HG02943 (cell line): ENCODE data around the gene OR10AD1.
A peak's percentile ranks its signal among the peaks of the same experiment; 100 is the strongest.

Experiments
- ATAC-seq: cut with Tn5 transposase; IDR thresholded peaks from one replicate; pipeline ENCODE4 v1.9.1; 2021; ENCODE audit warnings: mild to moderate bottlenecking, low read depth, moderate library complexity; ENCODE audit not compliant: unreplicated experiment

Gene OR10AD1

DNA sequence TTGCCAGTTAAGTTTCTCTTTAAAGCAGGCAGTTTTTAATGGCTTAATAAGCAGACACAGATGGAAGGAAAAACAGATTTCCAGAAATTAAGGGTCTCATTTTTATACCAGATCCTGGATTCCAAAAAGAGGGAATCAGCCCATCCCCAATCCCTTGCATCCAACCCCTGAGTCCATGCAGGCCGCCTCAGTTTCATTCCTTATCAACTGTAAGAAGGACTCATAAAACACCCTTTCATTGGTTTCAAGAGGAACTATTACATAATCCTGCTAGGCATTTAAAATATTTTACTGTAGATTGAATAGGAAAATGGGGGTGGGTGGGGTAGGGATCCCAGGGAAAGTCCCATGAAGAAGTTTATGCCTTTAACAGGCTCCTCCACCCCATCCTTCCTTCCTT is 10.2 kb downstream of the OR10AD1 start:
- ATAC-seq: no peak

GRCh38 chr12:48191096-48191495 is 12.0 kb downstream of the OR10AD1 start:
- ATAC-seq: no peak

DNA sequence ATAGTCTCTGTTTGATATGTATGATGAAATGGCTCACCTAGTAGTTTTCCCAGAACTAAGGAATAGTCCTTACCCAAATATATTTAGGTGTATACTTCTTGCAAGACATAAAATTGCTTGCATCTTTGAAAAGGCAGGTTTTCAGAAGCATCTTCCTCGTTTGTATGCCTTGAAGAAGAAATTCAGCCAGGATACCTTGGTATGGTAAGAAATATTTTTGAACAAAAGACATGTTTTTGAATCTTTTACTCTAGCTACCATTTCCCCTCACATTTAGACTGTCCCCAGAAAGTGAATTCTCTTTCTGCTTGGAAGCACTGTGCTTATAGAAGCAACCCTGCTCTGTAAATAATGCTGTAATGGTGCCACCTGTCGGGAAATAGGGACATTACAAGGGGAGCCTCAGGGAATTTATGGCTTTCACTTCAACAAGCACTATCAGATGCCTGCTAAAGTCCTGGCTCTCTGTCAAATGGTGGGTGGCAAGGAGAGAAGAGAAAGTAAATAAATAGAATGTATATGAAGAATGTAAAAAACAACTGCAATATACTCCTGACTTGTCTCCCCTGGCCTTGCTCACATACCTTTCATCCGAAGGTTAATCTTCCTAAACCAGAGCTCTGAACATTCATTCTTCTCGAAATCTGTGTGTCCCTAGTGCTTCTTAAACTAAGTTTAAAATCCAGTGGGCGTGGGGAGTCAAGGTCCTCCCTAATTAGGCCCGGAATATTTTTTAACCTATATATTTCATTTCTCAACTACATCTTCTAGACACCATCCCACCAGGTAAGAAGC is 13.6 kb downstream of the OR10AD1 start:
- no peak for ATAC-seq

- no peak for ATAC-seq
These were observed 15.0 kb downstream of the OR10AD1 start for GRCh38 chr12:48187916-48188695.

GRCh38 chr12:48185181-48185919 is 17.7 kb downstream of the OR10AD1 start:
- ATAC-seq: no peak

- no peak for ATAC-seq
These were observed 18.6 kb downstream of the OR10AD1 start for GRCh38 chr12:48184549-48184922.

- no peak for ATAC-seq
These were observed 19.1 kb downstream of the OR10AD1 start for GRCh38 chr12:48183876-48184548.

DNA sequence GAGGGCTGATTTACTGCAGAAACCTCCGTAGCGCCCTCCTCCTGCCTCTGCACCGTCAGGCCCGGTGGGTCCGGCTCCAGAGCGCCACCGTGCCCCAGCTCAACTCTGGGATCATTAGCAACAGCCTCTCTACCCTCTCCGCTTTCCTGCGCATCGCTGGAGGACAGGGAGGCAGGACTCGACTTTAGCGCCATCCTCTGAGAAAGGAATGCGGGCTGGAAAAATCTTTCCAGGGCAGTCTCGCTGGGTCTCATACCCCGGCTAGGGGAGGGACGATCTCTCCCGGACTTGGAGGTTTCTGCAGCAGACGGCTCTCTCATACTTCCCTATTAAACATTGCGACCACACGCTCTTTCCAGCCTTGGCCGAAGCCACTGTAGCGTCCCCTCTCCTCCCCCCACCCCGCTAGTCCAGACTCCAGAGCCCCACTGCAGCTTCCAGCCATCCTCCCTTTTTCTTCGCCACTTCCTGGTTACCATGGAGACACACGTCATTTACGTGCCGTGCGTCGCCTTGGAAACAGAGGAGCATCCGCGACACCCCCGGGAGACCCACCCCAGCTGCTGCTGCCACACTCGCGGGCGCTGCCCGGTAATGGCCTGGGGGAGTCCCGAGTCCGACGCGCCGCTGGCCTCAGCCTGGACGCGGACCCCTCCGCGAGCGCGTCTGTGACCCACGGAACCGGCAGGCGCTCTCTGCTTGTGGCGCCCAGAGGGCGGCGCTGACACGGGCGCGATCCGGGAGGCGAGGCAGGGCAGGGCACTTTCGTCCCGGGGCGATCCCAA is 19.8 kb downstream of the OR10AD1 start, which contains the start of gene CCDC184:
CCDC184 (plus strand) TSS at position 554 of the 785 bp plus-strand sequence. CDS start 479 bp downstream, outside the sequence.
- peak; percentile 76 for ATAC-seq

GRCh38 chr12:48182631-48183030 is 20.5 kb downstream of the OR10AD1 start:
- ATAC-seq: no peak

GRCh38 chr12:48180857-48181495 is 22.1 kb downstream of the OR10AD1 start:
- no peak for ATAC-seq

- ATAC-seq: no peak
These were observed 22.7 kb downstream of the OR10AD1 start for GRCh38 chr12:48180424-48180823.

DNA sequence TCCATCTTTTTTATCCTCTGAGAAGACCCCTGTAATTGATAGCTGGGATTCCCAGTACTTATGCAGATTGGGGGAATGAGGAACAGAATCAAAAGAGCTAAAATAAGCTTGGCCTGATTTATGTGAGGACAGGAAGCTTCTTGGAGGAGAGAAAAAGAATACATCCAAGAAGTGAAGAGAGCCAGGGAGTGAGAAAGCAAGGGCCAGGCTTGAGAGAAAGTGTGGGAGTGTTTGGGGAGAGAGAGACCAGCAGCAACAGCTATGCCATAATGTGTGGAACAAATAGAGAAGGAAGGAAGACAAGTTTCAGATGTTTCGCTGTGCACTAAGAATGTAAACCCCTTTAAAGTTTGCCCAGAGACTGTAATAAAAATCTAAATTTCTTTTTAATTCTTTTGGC is 23.6 kb downstream of the OR10AD1 start:
- no peak for ATAC-seq

GRCh38 chr12:48177982-48178381 is 25.1 kb downstream of the OR10AD1 start:
- ATAC-seq: no peak

DNA sequence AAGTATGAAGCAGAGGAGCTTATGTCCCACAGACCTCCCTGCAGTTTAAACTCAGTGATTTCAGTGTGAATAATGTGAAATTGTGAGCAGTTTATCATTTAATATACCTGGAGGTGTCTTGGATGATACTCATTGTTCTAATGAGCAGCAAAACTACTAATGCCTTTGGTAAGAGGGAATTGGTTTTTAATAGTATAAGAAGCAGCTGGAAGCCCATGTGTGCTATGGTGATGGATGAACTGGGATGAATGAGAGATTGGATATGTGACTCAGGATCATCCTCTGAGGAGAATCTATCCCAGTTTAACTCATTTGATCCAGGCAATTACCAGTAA is 26.7 kb downstream of the OR10AD1 start:
- no peak for ATAC-seq

- ATAC-seq: no peak
These were observed 27.3 kb downstream of the OR10AD1 start for GRCh38 chr12:48175613-48176416.

DNA sequence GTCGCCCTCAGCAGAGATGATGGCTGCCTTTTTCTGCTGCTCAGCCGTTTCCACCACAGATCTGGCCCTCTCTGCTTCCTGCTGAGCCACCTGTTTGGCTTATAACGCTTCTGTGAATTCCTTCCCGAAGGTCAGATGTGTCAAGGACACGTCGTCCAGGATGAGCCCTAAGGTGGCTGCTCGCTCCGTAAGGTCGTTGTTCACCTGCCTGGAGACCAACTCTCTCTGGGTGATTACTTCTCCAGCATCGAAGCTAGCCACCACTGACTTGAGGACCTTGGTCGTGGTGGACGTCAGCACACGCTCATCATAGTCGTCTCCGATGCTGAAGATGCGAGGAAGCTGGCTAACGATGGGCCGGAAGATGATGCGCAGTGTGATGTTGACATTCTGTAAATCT is 34.1 kb downstream of the OR10AD1 start:
- no peak for ATAC-seq

GRCh38 chr12:48165089-48165981 is 37.8 kb downstream of the OR10AD1 start:
- ATAC-seq: no peak

DNA sequence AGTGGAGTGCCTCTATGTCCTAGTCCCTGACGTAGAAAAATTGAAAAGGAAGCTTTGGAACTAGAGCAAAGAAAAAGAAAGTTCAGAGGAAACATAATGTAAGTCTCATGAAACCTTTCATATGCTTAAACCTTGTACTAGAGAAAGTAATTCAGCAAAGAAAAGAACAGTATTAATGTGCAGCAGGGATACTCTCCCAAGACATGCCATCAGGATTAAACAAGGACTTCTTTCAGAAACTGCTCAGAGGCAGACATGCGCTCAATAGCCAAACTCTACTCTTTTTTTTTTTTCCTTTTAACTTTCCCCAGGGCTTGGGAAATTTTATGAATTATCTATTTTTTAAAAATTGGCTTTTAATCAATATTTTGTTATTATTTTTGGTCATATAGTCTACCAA is 38.6 kb downstream of the OR10AD1 start:
- no peak for ATAC-seq
